NCI-H1694 treated with DMSO at 0.1 percent for 48 hours (cell line): Measurements from ENCODE around the gene PYURF.

ENCODE experiments used
- DNase-seq: peaks from one replicate; lab custom pipeline; 2025; lab: John Stamatoyannopoulos, UW

Gene PYURF

DNA sequence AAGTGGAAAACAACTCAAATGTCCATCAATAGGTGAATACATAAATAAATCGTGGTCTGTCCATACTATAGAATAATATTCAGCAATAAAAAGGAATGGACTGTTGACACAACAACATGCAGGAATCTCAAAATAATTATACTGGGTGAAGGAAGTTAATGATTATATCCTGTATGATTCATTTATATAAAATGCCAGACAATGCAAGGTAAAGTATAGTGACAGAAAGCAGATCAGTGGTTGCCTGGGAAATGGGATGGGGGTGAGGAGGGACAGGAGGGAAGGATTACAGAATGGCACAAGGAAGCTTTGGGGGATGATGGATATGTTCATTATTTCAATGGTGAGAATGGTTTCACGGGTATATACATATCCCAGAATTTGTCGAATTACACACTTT, 12.3 kb downstream of the PYURF start:
- DNase-seq: no peak

GRCh38 chr4:88503344-88503743, 20.2 kb downstream of the PYURF start:
- no peak for DNase-seq

DNA sequence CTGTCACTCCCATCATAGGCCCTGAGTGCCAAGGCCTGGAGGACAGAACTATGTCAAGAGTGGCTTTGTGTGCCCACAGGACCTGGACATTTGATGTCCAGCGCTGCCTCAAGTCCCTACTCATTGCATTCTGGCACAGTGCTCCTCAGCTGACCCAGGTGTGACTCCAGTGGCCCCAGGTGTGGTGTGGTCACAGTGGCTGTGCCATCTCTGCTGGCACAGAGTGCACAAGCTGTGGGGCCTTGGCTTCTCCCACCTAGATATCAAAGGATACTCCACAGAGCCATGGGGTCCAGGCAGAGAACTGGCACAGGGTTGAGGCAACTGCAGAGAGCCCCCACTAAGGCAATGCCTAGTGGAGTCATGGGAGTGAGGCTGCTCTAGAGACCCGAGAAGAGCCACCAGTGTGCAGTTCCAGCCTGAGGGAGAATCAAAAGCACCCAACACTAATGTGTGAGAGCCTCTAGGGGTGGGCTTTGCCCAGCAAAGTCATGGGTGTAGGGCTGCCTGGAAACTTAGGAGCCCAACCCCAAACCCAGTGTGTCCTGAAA, 25.6 kb downstream of the PYURF start:
- DNase-seq: no peak

- DNase-seq: no peak
These were observed 34.3 kb downstream of the PYURF start for GRCh38 chr4:88489100-88489761.

DNA sequence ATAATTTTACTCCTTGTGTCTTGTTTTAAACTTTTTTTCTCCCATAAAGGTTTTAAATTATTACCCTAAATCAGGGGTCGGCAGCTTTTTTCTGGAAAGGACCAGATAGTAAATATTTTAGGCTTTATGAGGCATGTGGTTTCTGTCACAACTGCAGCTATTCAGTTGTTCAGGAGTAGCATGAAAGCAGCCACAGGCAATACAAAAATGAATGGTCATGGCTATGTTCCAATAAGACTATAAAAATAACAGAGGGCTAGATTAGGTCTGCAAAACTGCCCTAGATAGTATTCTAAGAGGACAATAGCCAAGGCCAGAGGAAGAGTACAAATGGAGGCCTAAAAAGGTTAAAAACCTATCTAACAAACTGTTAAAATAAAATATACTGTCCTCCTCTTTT, 42.0 kb downstream of the PYURF start:
- DNase-seq: no peak

GRCh38 chr4:88478247-88478646, 45.3 kb downstream of the PYURF start:
- DNase-seq: no peak

GRCh38 chr4:88477229-88477860, 46.2 kb downstream of the PYURF start:
- no peak for DNase-seq
